ENCODE results near the gene PRR27.

The PRR27 gene

GRCh38 chr4:70181864-70182263, 27.8 kb downstream of the PRR27 start:
- Histone ChIP-seq H3K4me1 (ENCODE audit: control insufficient read depth, insufficient read depth, low read length) (no peaks in the 10 kb centered on the region), H3K27me3 (ENCODE audit: control insufficient read depth, insufficient read depth, low read length) (no peaks in the 10 kb centered on the region), H3K4me3 (ENCODE audit: low read length) (no peak overlapping the region), H3K9ac (ENCODE audit: low read length) (no peak overlapping the region), H3K9me3 (ENCODE audit: control insufficient read depth, low read length) (no peaks in the 10 kb centered on the region), H3K36me3 (ENCODE audit: control insufficient read depth, insufficient read depth, low read length) (no peaks in the 10 kb centered on the region)

- no peaks in the 10 kb centered on the region for H3K4me1 ChIP-seq (ENCODE audit: control insufficient read depth, insufficient read depth, low read length)
- no peaks in the 10 kb centered on the region for H3K27me3 ChIP-seq (ENCODE audit: control insufficient read depth, insufficient read depth, low read length)
- no peak overlapping the region for H3K4me3 ChIP-seq (ENCODE audit: low read length)
- H3K9me3 ChIP-seq (ENCODE audit: control insufficient read depth, low read length) = no peaks in the 10 kb centered on the region
- no peaks in the 10 kb centered on the region for H3K36me3 ChIP-seq (ENCODE audit: control insufficient read depth, insufficient read depth, low read length)
- H3K9ac ChIP-seq (ENCODE audit: low read length) = no peak overlapping the region
Observed at GRCh38 chr4:70182517-70183167, 28.6 kb downstream of the PRR27 start.

GRCh38 chr4:70183168-70183939, 29.3 kb downstream of the PRR27 start:
- Histone ChIP-seq H3K36me3 (ENCODE audit: control insufficient read depth, insufficient read depth, low read length) (no peaks in the 10 kb centered on the region), H3K4me1 (ENCODE audit: control insufficient read depth, insufficient read depth, low read length) (no peaks in the 10 kb centered on the region), H3K9ac (ENCODE audit: low read length) (no peak overlapping the region), H3K9me3 (ENCODE audit: control insufficient read depth, low read length) (no peaks in the 10 kb centered on the region), H3K4me3 (ENCODE audit: low read length) (no peak overlapping the region), H3K27me3 (ENCODE audit: control insufficient read depth, insufficient read depth, low read length) (no peaks in the 10 kb centered on the region)

- no peaks in the 10 kb centered on the region for H3K27me3 ChIP-seq (ENCODE audit: control insufficient read depth, insufficient read depth, low read length)
- no peaks in the 10 kb centered on the region for H3K4me1 ChIP-seq (ENCODE audit: control insufficient read depth, insufficient read depth, low read length)
- H3K4me3 ChIP-seq (ENCODE audit: low read length) = no peak overlapping the region
- no peaks in the 10 kb centered on the region for H3K36me3 ChIP-seq (ENCODE audit: control insufficient read depth, insufficient read depth, low read length)
- H3K9ac ChIP-seq (ENCODE audit: low read length) = no peak overlapping the region
- no peaks in the 10 kb centered on the region for H3K9me3 ChIP-seq (ENCODE audit: control insufficient read depth, low read length)
Observed at GRCh38 chr4:70183940-70184246, 29.9 kb downstream of the PRR27 start.

GRCh38 chr4:70187216-70187615, 33.2 kb downstream of the PRR27 start:
- no peaks in the 10 kb centered on the region for H3K4me1 ChIP-seq (ENCODE audit: control insufficient read depth, insufficient read depth, low read length)
- no peak overlapping the region for H3K9ac ChIP-seq (ENCODE audit: low read length)
- no peaks in the 10 kb centered on the region for H3K9me3 ChIP-seq (ENCODE audit: control insufficient read depth, low read length)
- H3K36me3 ChIP-seq (ENCODE audit: control insufficient read depth, insufficient read depth, low read length) = no peaks in the 10 kb centered on the region
- no peak overlapping the region for H3K4me3 ChIP-seq (ENCODE audit: low read length)
- H3K27me3 ChIP-seq (ENCODE audit: control insufficient read depth, insufficient read depth, low read length) = no peaks in the 10 kb centered on the region

GRCh38 chr4:70190579-70190978, 36.5 kb downstream of the PRR27 start:
- no peak overlapping the region for H3K9ac ChIP-seq (ENCODE audit: low read length)
- H3K27me3 ChIP-seq (ENCODE audit: control insufficient read depth, insufficient read depth, low read length) = no peaks in the 10 kb centered on the region
- H3K4me1 ChIP-seq (ENCODE audit: control insufficient read depth, insufficient read depth, low read length) = no peaks in the 10 kb centered on the region
- H3K36me3 ChIP-seq (ENCODE audit: control insufficient read depth, insufficient read depth, low read length) = no peaks in the 10 kb centered on the region
- H3K4me3 ChIP-seq (ENCODE audit: low read length) = no peak overlapping the region
- H3K9me3 ChIP-seq (ENCODE audit: control insufficient read depth, low read length) = no peaks in the 10 kb centered on the region

GRCh38 chr4:70191647-70192046, 37.6 kb downstream of the PRR27 start:
- Histone ChIP-seq H3K27me3 (ENCODE audit: control insufficient read depth, insufficient read depth, low read length) (no peaks in the 10 kb centered on the region), H3K4me1 (ENCODE audit: control insufficient read depth, insufficient read depth, low read length) (no peaks in the 10 kb centered on the region), H3K36me3 (ENCODE audit: control insufficient read depth, insufficient read depth, low read length) (no peaks in the 10 kb centered on the region), H3K9me3 (ENCODE audit: control insufficient read depth, low read length) (no peaks in the 10 kb centered on the region), H3K4me3 (ENCODE audit: low read length) (no peak overlapping the region), H3K9ac (ENCODE audit: low read length) (no peak overlapping the region)

GRCh38 chr4:70192895-70193294, 38.9 kb downstream of the PRR27 start:
- Histone ChIP-seq H3K9ac (ENCODE audit: low read length) (no peak overlapping the region), H3K4me1 (ENCODE audit: control insufficient read depth, insufficient read depth, low read length) (no peaks in the 10 kb centered on the region), H3K27me3 (ENCODE audit: control insufficient read depth, insufficient read depth, low read length) (no peaks in the 10 kb centered on the region), H3K36me3 (ENCODE audit: control insufficient read depth, insufficient read depth, low read length) (no peaks in the 10 kb centered on the region), H3K9me3 (ENCODE audit: control insufficient read depth, low read length) (no peaks in the 10 kb centered on the region), H3K4me3 (ENCODE audit: low read length) (no peak overlapping the region)

GRCh38 chr4:70195425-70195824, 41.4 kb downstream of the PRR27 start, which contains the start of gene ODAM:
ODAM (plus strand) TSS chr4:70195725; CDS start chr4:70196544, 819 bp downstream.
- Histone ChIP-seq H3K9me3 (ENCODE audit: control insufficient read depth, low read length) (no peaks in the 10 kb centered on the region), H3K4me3 (ENCODE audit: low read length) (no peak within 1 kb of the TSS), H3K9ac (ENCODE audit: low read length) (no peak within 1 kb of the TSS), H3K4me1 (ENCODE audit: control insufficient read depth, insufficient read depth, low read length) (no peaks in the 10 kb centered on the region), H3K36me3 (ENCODE audit: control insufficient read depth, insufficient read depth, low read length) (no peaks in the 10 kb centered on the region), H3K27me3 (ENCODE audit: control insufficient read depth, insufficient read depth, low read length) (no peaks in the 10 kb centered on the region)

GRCh38 chr4:70196857-70197256, 42.8 kb downstream of the PRR27 start:
- H3K27me3 ChIP-seq (ENCODE audit: control insufficient read depth, insufficient read depth, low read length) = no peaks in the 10 kb centered on the region
- no peak overlapping the region for H3K9ac ChIP-seq (ENCODE audit: low read length)
- H3K4me3 ChIP-seq (ENCODE audit: low read length) = no peak overlapping the region

GRCh38 chr4:70197842-70198241, 43.8 kb downstream of the PRR27 start:
- H3K9me3 ChIP-seq (ENCODE audit: control insufficient read depth, low read length) = no peaks in the 10 kb centered on the region
- no peak overlapping the region for H3K9ac ChIP-seq (ENCODE audit: low read length)
- H3K4me1 ChIP-seq (ENCODE audit: control insufficient read depth, insufficient read depth, low read length) = no peaks in the 10 kb centered on the region
- no peaks in the 10 kb centered on the region for H3K27me3 ChIP-seq (ENCODE audit: control insufficient read depth, insufficient read depth, low read length)
- H3K4me3 ChIP-seq (ENCODE audit: low read length) = no peak overlapping the region
- no peaks in the 10 kb centered on the region for H3K36me3 ChIP-seq (ENCODE audit: control insufficient read depth, insufficient read depth, low read length)

More at GRCh38 chr4:70196857-70197256, 42.8 kb downstream of the PRR27 start:
- no peaks in the 10 kb centered on the region for H3K4me1 ChIP-seq (ENCODE audit: control insufficient read depth, insufficient read depth, low read length)
- H3K36me3 ChIP-seq (ENCODE audit: control insufficient read depth, insufficient read depth, low read length) = no peaks in the 10 kb centered on the region
- no peaks in the 10 kb centered on the region for H3K9me3 ChIP-seq (ENCODE audit: control insufficient read depth, low read length)

- Histone ChIP-seq H3K36me3 (ENCODE audit: control insufficient read depth, insufficient read depth, low read length) (no peaks in the 10 kb centered on the region), H3K27me3 (ENCODE audit: control insufficient read depth, insufficient read depth, low read length) (no peaks in the 10 kb centered on the region), H3K9ac (ENCODE audit: low read length) (no peak overlapping the region), H3K4me3 (ENCODE audit: low read length) (no peak overlapping the region), H3K9me3 (ENCODE audit: control insufficient read depth, low read length) (no peaks in the 10 kb centered on the region), H3K4me1 (ENCODE audit: control insufficient read depth, insufficient read depth, low read length) (no peaks in the 10 kb centered on the region)
Observed at GRCh38 chr4:70203601-70204000, 49.6 kb downstream of the PRR27 start.

Measured in mucosa of stomach (tissue), 1 donor.